Measurements from ENCODE around the gene ATF7.

The ATF7 gene

GRCh38 chr12:53644133-53644532, 18.0 kb upstream of the ATF7 start:
- TF ChIP-seq GATA3 (IDR thresholded peaks at IDR 0.05; ENCODE audit: low read depth, low read length) (no peak), GATA2 (IDR thresholded peaks at IDR 0.05; ENCODE audit: low read depth, low read length) (no peak)

GRCh38 chr12:53643232-53643979, 17.2 kb upstream of the ATF7 start:
- TF ChIP-seq GATA2 (IDR thresholded peaks at IDR 0.05; ENCODE audit: low read depth, low read length) = no peak
- no peak for TF ChIP-seq GATA3 (IDR thresholded peaks at IDR 0.05; ENCODE audit: low read depth, low read length)

- TF ChIP-seq GATA3 (IDR thresholded peaks at IDR 0.05; ENCODE audit: low read depth, low read length) (no peak), GATA2 (IDR thresholded peaks at IDR 0.05; ENCODE audit: low read depth, low read length) (no peak)
Measured at GRCh38 chr12:53638057-53638456, 11.9 kb upstream of the ATF7 start.

- no peak for TF ChIP-seq GATA3 (IDR thresholded peaks at IDR 0.05; ENCODE audit: low read depth, low read length)
- TF ChIP-seq GATA2 (IDR thresholded peaks at IDR 0.05; ENCODE audit: low read depth, low read length) = no peak
Measured at GRCh38 chr12:53636641-53637040, 10.5 kb upstream of the ATF7 start.

GRCh38 chr12:53631721-53632120, 5.5 kb upstream of the ATF7 start:
- TF ChIP-seq GATA2 (IDR thresholded peaks at IDR 0.05; ENCODE audit: low read depth, low read length) (no peak), GATA3 (IDR thresholded peaks at IDR 0.05; ENCODE audit: low read depth, low read length) (no peak)

GRCh38 chr12:53627919-53628318, 1.7 kb upstream of the ATF7 start:
- TF ChIP-seq GATA3 (IDR thresholded peaks at IDR 0.05; ENCODE audit: low read depth, low read length) (no peak), GATA2 (IDR thresholded peaks at IDR 0.05; ENCODE audit: low read depth, low read length) (no peak)

DNA sequence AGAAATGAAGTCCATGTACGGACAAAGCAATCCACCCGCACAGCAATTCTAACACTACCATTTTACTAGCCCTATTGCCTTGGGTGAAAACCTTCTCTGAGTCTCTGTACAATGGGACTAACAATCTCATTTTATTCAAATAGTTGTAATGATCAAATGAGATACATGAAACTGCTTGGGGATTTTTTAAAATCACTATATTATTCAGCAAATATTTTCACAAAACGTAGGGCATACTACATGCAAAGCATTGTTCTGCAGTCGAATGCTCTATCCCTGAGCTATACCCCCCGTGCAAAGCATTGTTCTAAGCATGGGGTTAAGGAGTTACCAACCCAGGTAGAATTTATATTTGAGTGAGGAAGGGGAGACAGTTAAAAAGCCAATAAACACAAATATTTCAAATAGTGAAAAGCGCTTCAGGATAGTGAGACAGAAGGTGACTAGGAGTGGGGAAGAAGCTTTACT, 554 bp upstream of the ATF7 start:
- no peak for TF ChIP-seq GATA3 (IDR thresholded peaks at IDR 0.05; ENCODE audit: low read depth, low read length)
- TF ChIP-seq GATA2 (IDR thresholded peaks at IDR 0.05; ENCODE audit: low read depth, low read length) = no peak

DNA sequence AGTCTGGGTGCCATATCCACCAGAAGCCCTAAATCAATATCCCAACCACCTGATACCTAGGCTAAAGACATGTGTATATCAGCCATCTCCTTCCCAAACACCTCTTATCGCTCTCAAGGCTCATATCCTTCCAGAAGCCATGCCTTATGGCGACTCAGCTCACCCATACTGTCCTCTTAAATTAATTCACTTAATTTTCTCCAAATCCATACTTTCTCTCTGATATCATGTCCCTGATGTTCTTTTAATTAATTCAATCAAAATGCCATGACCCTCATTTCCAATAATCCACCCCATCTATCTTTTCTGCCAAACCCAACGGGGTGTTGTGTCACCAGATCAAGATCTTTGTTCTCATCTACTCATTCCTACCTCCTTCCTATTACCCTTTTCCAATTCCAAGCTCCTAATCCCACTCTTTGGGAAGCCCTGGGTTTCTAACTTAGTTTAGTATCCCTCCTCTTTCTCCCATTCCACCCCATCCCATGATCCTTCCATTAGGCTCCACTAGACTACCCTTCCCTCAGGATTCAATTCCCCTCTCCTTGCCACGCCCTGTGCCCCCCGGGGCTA, 723 bp downstream of the ATF7 start:
- no peak for TF ChIP-seq GATA3 (IDR thresholded peaks at IDR 0.05; ENCODE audit: low read depth, low read length)
- TF ChIP-seq GATA2 (IDR thresholded peaks at IDR 0.05; ENCODE audit: low read depth, low read length) = no peak

DNA sequence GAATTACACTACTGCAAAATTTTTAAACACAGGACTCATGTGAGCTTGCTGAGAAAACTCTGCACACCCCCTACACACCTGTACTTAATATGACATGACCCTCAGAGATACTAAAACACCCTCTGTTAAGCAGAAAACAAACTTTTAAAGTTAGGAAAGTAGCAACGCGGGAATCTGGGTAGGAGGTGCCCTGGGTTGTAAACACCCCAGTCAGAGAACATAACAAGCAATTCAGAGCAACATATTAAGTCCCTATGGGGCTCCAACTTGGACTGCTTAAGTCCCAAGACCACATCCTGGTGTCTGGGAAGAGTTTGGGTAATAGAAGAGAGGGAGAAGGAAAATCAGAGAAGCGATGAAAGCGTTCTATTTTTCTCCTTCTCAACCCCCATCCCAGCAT, 1.2 kb downstream of the ATF7 start:
- no peak for TF ChIP-seq GATA2 (IDR thresholded peaks at IDR 0.05; ENCODE audit: low read depth, low read length)
- TF ChIP-seq GATA3 (IDR thresholded peaks at IDR 0.05; ENCODE audit: low read depth, low read length) = no peak

- TF ChIP-seq GATA3 (IDR thresholded peaks at IDR 0.05; ENCODE audit: low read depth, low read length) (no peak), GATA2 (IDR thresholded peaks at IDR 0.05; ENCODE audit: low read depth, low read length) (no peak)
Measured at GRCh38 chr12:53624458-53624857, 1.7 kb downstream of the ATF7 start.

DNA sequence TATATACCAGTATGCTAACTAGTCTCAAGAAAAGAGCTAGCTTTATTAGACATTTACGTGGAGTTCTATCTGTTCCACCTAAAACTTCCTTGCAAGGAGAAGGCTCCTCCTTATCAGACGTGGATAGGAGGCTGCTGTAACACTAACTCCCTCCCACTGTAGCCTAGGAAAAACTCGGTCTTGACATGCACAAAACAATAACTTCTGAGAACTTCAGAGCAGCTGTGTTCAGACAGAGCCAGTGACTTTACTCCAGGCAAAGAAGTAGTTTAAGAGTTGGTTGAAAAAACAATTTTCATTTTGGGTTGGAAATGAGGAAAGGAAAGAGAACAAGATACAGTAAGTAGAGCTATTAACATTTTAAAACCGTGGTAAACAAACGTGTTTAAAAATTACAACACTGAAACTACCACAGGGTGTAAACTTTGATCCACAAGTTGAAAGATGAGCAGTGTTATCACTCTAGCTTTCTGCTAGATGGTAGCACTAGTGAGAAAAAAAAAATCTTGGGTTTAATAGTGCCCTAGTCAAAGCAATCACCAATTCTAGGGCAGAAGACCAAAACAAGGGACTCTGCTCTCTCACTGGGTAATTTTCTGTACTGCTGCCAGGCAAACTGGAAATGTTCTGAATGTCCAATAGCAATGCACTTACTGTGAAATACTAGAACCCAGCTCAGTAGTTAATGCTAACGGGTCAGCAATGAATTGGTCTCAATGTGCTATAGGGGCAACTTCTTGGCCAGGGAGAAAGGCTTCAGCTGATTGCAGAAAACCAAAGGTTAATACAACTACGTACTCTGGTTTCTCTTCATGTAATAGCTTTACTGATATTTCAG, 2.4 kb downstream of the ATF7 start:
- TF ChIP-seq GATA2 (IDR thresholded peaks at IDR 0.05; ENCODE audit: low read depth, low read length) = no peak
- TF ChIP-seq GATA3 (IDR thresholded peaks at IDR 0.05; ENCODE audit: low read depth, low read length) = no peak

- TF ChIP-seq GATA2 (IDR thresholded peaks at IDR 0.05; ENCODE audit: low read depth, low read length) (no peak), GATA3 (IDR thresholded peaks at IDR 0.05; ENCODE audit: low read depth, low read length) (no peak)
Measured at GRCh38 chr12:53622724-53623123, 3.5 kb downstream of the ATF7 start.

DNA sequence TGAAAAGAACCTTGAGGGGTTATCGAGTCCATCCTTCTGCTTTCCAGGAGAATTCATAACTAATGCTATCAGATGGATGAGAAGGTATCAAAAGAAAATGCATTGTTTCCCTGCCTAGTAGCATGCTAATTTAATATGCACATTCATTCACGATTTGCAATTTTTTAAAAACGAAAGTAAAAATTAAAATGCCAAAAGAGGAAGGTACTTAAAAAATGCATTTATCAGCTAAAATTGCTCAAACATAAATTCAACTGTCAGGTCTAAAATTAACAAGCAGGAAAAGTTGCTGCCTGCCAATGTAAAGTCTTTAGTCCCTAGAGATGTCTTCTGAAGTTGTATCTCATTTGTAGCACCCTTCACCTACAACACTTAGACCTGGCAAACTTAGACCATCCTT, 7.9 kb downstream of the ATF7 start:
- TF ChIP-seq GATA3 (IDR thresholded peaks at IDR 0.05; ENCODE audit: low read depth, low read length) (no peak), GATA2 (IDR thresholded peaks at IDR 0.05; ENCODE audit: low read depth, low read length) (no peak)

GRCh38 chr12:53617700-53618099, 8.5 kb downstream of the ATF7 start:
- TF ChIP-seq GATA2 (IDR thresholded peaks at IDR 0.05; ENCODE audit: low read depth, low read length) = no peak
- TF ChIP-seq GATA3 (IDR thresholded peaks at IDR 0.05; ENCODE audit: low read depth, low read length) = no peak

All from SH-SY5Y (cell line).